WTC11 (cell line): ENCODE results near the gene COL13A1. TPM values are rescaled to one million over a fixed set of nuclear protein-coding genes. Genes with fewer than 3 reads are reported as not detected.

Experiments
- ATAC-seq: fragments of 200-7000 bp; cut with Tn5 transposase; 2 replicates; pipeline ENCODE4 v1.10.0; 2021; ENCODE audit warnings: mild to moderate bottlenecking, moderate library complexity
- CTCF ChIA-PET: fragments of 300-600 bp; sonication (Branson Sonifier 250); formaldehyde crosslinking; loops from one replicate; lab custom pipeline; 2021; ENCODE audit warnings: antibody characterized with exemption; lab: Charles Lee
- POLR2A ChIA-PET: fragments of 350-600 bp; sonication (Branson Sonifier 250); formaldehyde crosslinking; loops from one replicate; lab custom pipeline; 2021; ENCODE audit warnings: antibody characterized with exemption; lab: Charles Lee
- DNase-seq: peaks from one replicate; pipeline ENCODE4 v3.0.0; 2021; ENCODE audit warnings: low spot score
- H3K27ac Mint-ChIP-seq: 2 replicates; pipeline ENCODE4 v1.8.0; 2021; ENCODE audit warnings: mixed read lengths
- H3K27me3 Mint-ChIP-seq: 2 replicates; pipeline ENCODE4 v1.8.0; 2021; ENCODE audit warnings: low read depth, mild to moderate bottlenecking, moderate library complexity, mixed read lengths
- H3K36me3 Mint-ChIP-seq: 2 replicates; pipeline ENCODE4 v1.8.0; 2021; ENCODE audit warnings: mixed read lengths
- H3K4me1 Mint-ChIP-seq: 2 replicates; pipeline ENCODE4 v1.8.0; 2022; ENCODE audit warnings: mixed read lengths
- H3K4me3 Mint-ChIP-seq: 2 replicates; pipeline ENCODE4 v1.8.0; 2021; ENCODE audit warnings: mild to moderate bottlenecking, moderate library complexity, mixed read lengths
- H3K9me3 Mint-ChIP-seq: 2 replicates; pipeline ENCODE4 v1.8.0; 2021; ENCODE audit warnings: mixed read lengths
- ATF2 ChIP-seq: sonication (generic); formaldehyde crosslinking; IDR thresholded peaks from 2 replicates; pipeline ENCODE4 v1.8.1; 2022; ENCODE audit warnings: low read depth, missing genetic modification reagents, borderline replicate concordance
- CBFB ChIP-seq: sonication (generic); formaldehyde crosslinking; IDR thresholded peaks from 2 replicates; pipeline ENCODE4 v1.8.1; 2022; ENCODE audit warnings: mild to moderate bottlenecking, low read depth, missing genetic modification reagents
- ELF4 ChIP-seq: sonication (generic); formaldehyde crosslinking; IDR thresholded peaks from 2 replicates; pipeline ENCODE4 v1.8.1; 2022; ENCODE audit warnings: low read depth, mild to moderate bottlenecking, moderate library complexity, missing genetic modification reagents
- FOXK1 ChIP-seq: sonication (generic); formaldehyde crosslinking; IDR thresholded peaks from 2 replicates; pipeline ENCODE4 v1.8.0; 2022; ENCODE audit warnings: mild to moderate bottlenecking, moderate library complexity, missing genetic modification reagents
- FOXP4 ChIP-seq: sonication (generic); formaldehyde crosslinking; IDR thresholded peaks from 2 replicates; pipeline ENCODE4 v1.8.0; 2022; ENCODE audit warnings: mild to moderate bottlenecking, missing genetic modification reagents
- HMGA2 ChIP-seq: fragments of 250-450 bp; sonication (Bioruptor Pico); IDR thresholded peaks from 2 replicates; pipeline ENCODE4 v1.4.0; 2021; ENCODE audit warnings: mild to moderate bottlenecking, moderate library complexity
- HMGXB4 ChIP-seq: sonication (generic); formaldehyde crosslinking; IDR thresholded peaks from 2 replicates; pipeline ENCODE4 v1.8.1; 2023; ENCODE audit warnings: mild to moderate bottlenecking, moderate library complexity, missing genetic modification reagents
- SMAD3 ChIP-seq: sonication (generic); formaldehyde crosslinking; IDR thresholded peaks from 2 replicates; pipeline ENCODE4 v1.8.0; 2022; ENCODE audit warnings: missing genetic modification reagents, mild to moderate bottlenecking, borderline replicate concordance
- SOX15 ChIP-seq: fragments of 250-450 bp; sonication (Bioruptor Pico); IDR thresholded peaks from 2 replicates; pipeline ENCODE4 v1.9.0; 2021; ENCODE audit warnings: mild to moderate bottlenecking
- TCF7 ChIP-seq: sonication (generic); formaldehyde crosslinking; IDR thresholded peaks from 2 replicates; pipeline ENCODE4 v1.8.0; 2022; ENCODE audit warnings: mild to moderate bottlenecking, low read depth, missing genetic modification reagents, moderate library complexity
- ZMAT4 ChIP-seq: fragments of 250-450 bp; sonication (Bioruptor Pico); IDR thresholded peaks from 2 replicates; pipeline ENCODE4 v1.9.0; 2021; ENCODE audit warnings: mild to moderate bottlenecking
- ZNF263 ChIP-seq: sonication (generic); formaldehyde crosslinking; IDR thresholded peaks from 2 replicates; pipeline ENCODE4 v1.8.1; 2022; ENCODE audit warnings: low read depth, mild to moderate bottlenecking, moderate library complexity, missing genetic modification reagents
- ZNF396 ChIP-seq: fragments of 250-450 bp; sonication (Bioruptor Pico); IDR thresholded peaks from 2 replicates; pipeline ENCODE4 v1.8.0; 2021; ENCODE audit warnings: mild to moderate bottlenecking, moderate library complexity, borderline replicate concordance
- ZNF416 ChIP-seq: fragments of 250-450 bp; sonication (Bioruptor Pico); IDR thresholded peaks from 2 replicates; pipeline ENCODE4 v1.9.0; 2021; ENCODE audit warnings: mild to moderate bottlenecking, inconsistent platforms
- ZNF425 ChIP-seq: fragments of 250-450 bp; sonication (Bioruptor Pico); conservative IDR thresholded peaks from 2 replicates; pipeline ENCODE4 v1.9.0; 2021; ENCODE audit warnings: mild to moderate bottlenecking
- ZNF532 ChIP-seq: fragments of 250-450 bp; sonication (Bioruptor Pico); IDR thresholded peaks from 2 replicates; pipeline ENCODE4 v1.9.0; 2021; ENCODE audit warnings: mild to moderate bottlenecking, borderline replicate concordance
- total RNA-seq: library from RNA; stranded (reverse); gene quantifications from 3 replicates; pipeline ENCODE4 v1.2.3, GENCODE V29; 2021

The COL13A1 gene
- total RNA-seq, 1 experiment from 2014 or later, result 7.1 TPM

- TF ChIP-seq ATF2, result no peak
These were observed 62.6 kb downstream of the COL13A1 start (continued) for GRCh38 chr10:69864321-69864720.

- CTCF ChIA-PET, result interaction anchor here (0.8 to 8.6 kb wide), 5 partner anchors 14 to 281 kb away, joined by 3 to 84 read pairs (median 4); partner anchors contain the start of gene TYSND1
- no peak for TF ChIP-seq ZNF532 (CRISPR knock-in tag)
- TF ChIP-seq ZNF263 (CRISPR knock-in tag), result no peak
- no peak for TF ChIP-seq TCF7 (CRISPR knock-in tag)
- TF ChIP-seq ZMAT4 (CRISPR knock-in tag), result no peak
- no peak for TF ChIP-seq SOX15 (CRISPR knock-in tag)
- TF ChIP-seq SMAD3 (CRISPR knock-in tag), result no peak
- no peak for TF ChIP-seq CBFB (CRISPR knock-in tag)
- no peak for TF ChIP-seq FOXP4 (CRISPR knock-in tag)
- TF ChIP-seq ELF4 (CRISPR knock-in tag), result no peak
- TF ChIP-seq ZNF396 (CRISPR knock-in tag), result no peak
- TF ChIP-seq FOXK1, result no peak
- no peak for TF ChIP-seq HMGXB4 (CRISPR knock-in tag)
- no peak for TF ChIP-seq ZNF416
- no peak for TF ChIP-seq ZNF425 (CRISPR knock-in tag)
- TF ChIP-seq HMGA2 (CRISPR knock-in tag), result no peak
- no peak overlapping the region for H3K4me3 Mint-ChIP-seq
- H3K36me3 Mint-ChIP-seq, result no peaks in the 10 kb centered on the region
- ATAC-seq, result no peak
- peaks cover 15% of the 10 kb centered on the region for H3K27me3 Mint-ChIP-seq
- H3K27ac Mint-ChIP-seq, result no peak overlapping the region
- DNase-seq, result no peak
- POLR2A ChIA-PET, result no interaction called here
- peaks cover 73% of the 10 kb centered on the region for H3K4me1 Mint-ChIP-seq
- no peaks in the 10 kb centered on the region for H3K9me3 Mint-ChIP-seq
These were observed 63.7 kb downstream of the COL13A1 start for GRCh38 chr10:69865450-69865849.
